Activated CD8-positive, alpha-beta memory T cell treated with anti-CD3 and anti-CD28 coated beads, Interleukin-2, amount 50 U/mL, for 1 hour (primary cell): Measurements from ENCODE around the gene HDGFL3.

Source experiments
- DNase-seq: peaks from one replicate; pipeline ENCODE4 v3.0.0-alpha.2; 2020; ENCODE audit errors: extremely low read depth

Gene HDGFL3

GRCh38 chr15:83127547-83128150 lies 80.0 kb downstream of the HDGFL3 start:
- DNase-seq, result no peak

GRCh38 chr15:83123529-83123928 lies 84.1 kb downstream of the HDGFL3 start:
- no peak for DNase-seq

- no peak for DNase-seq
Observed at GRCh38 chr15:83119968-83120581, 87.5 kb downstream of the HDGFL3 start.

- DNase-seq, result no peak
Observed at GRCh38 chr15:83118968-83119367, 88.7 kb downstream of the HDGFL3 start.

GRCh38 chr15:83118291-83118827 lies 89.3 kb downstream of the HDGFL3 start:
- no peak for DNase-seq

- no peak for DNase-seq
Observed at GRCh38 chr15:83115831-83116565, 91.6 kb downstream of the HDGFL3 start.

- no peak for DNase-seq
Observed at GRCh38 chr15:83115410-83115809, 92.2 kb downstream of the HDGFL3 start.

GRCh38 chr15:83114856-83115255 lies 92.8 kb downstream of the HDGFL3 start:
- DNase-seq, result no peak

- no peak for DNase-seq
Observed at GRCh38 chr15:83113881-83114674, 93.5 kb downstream of the HDGFL3 start.

- no peak for DNase-seq
Observed at GRCh38 chr15:83112956-83113299, 94.7 kb downstream of the HDGFL3 start.

- no peak for DNase-seq
Observed at GRCh38 chr15:83112233-83112955, 95.2 kb downstream of the HDGFL3 start.

- no peak for DNase-seq
Observed at GRCh38 chr15:83111149-83111548, 96.5 kb downstream of the HDGFL3 start.

GRCh38 chr15:83110381-83110780 lies 97.2 kb downstream of the HDGFL3 start:
- DNase-seq, result no peak

- DNase-seq, result no peak
Observed at GRCh38 chr15:83109532-83109931, 98.1 kb downstream of the HDGFL3 start.

GRCh38 chr15:83108266-83109219 lies 99.1 kb downstream of the HDGFL3 start:
- no peak for DNase-seq

GRCh38 chr15:83107841-83108181 lies 99.8 kb downstream of the HDGFL3 start:
- no peak for DNase-seq

- DNase-seq, result no peak
Observed at GRCh38 chr15:83106994-83107840, 100.4 kb downstream of the HDGFL3 start, which contains the start of gene TM6SF1. Gene TM6SF1 (plus strand): TSS chr15:83107645. CDS start chr15:83107681, 36 bp downstream.

GRCh38 chr15:83105440-83105839 lies 102.2 kb downstream of the HDGFL3 start:
- DNase-seq, result no peak

- DNase-seq, result no peak
Observed at GRCh38 chr15:83104141-83104540, 103.5 kb downstream of the HDGFL3 start.
